WTC11 (cell line): Measurements from ENCODE around the gene PHLDA3. TPM values are rescaled to one million over a fixed set of nuclear protein-coding genes. Genes with fewer than 3 reads are reported as not detected.

Experiments
- ATAC-seq: fragments of 200-7000 bp; cut with Tn5 transposase; 2 replicates; pipeline ENCODE4 v1.10.0; 2021; ENCODE audit warnings: mild to moderate bottlenecking, moderate library complexity
- CTCF ChIA-PET: fragments of 300-600 bp; sonication (Branson Sonifier 250); formaldehyde crosslinking; loops from one replicate; lab custom pipeline; 2021; ENCODE audit warnings: antibody characterized with exemption; lab: Charles Lee
- POLR2A ChIA-PET: fragments of 350-600 bp; sonication (Branson Sonifier 250); formaldehyde crosslinking; loops from one replicate; lab custom pipeline; 2021; ENCODE audit warnings: antibody characterized with exemption; lab: Charles Lee
- DNase-seq: peaks from one replicate; pipeline ENCODE4 v3.0.0; 2021; ENCODE audit warnings: low spot score
- H3K27ac Mint-ChIP-seq: 2 replicates; pipeline ENCODE4 v1.8.0; 2021; ENCODE audit warnings: mixed read lengths
- H3K27me3 Mint-ChIP-seq: 2 replicates; pipeline ENCODE4 v1.8.0; 2021; ENCODE audit warnings: low read depth, mild to moderate bottlenecking, moderate library complexity, mixed read lengths
- H3K36me3 Mint-ChIP-seq: 2 replicates; pipeline ENCODE4 v1.8.0; 2021; ENCODE audit warnings: mixed read lengths
- H3K4me1 Mint-ChIP-seq: 2 replicates; pipeline ENCODE4 v1.8.0; 2022; ENCODE audit warnings: mixed read lengths
- H3K4me3 Mint-ChIP-seq: 2 replicates; pipeline ENCODE4 v1.8.0; 2021; ENCODE audit warnings: mild to moderate bottlenecking, moderate library complexity, mixed read lengths
- H3K9me3 Mint-ChIP-seq: 2 replicates; pipeline ENCODE4 v1.8.0; 2021; ENCODE audit warnings: mixed read lengths
- ATF1 ChIP-seq: sonication (generic); formaldehyde crosslinking; IDR thresholded peaks from 2 replicates; pipeline ENCODE4 v1.8.1; 2023; ENCODE audit warnings: mild to moderate bottlenecking, moderate library complexity, missing genetic modification reagents
- CDX4 ChIP-seq: fragments of 250-450 bp; sonication (Bioruptor Pico); IDR thresholded peaks from 2 replicates; pipeline ENCODE4 v1.9.0; 2021; ENCODE audit warnings: moderate library complexity, mild to moderate bottlenecking, inconsistent platforms, borderline replicate concordance
- ERG ChIP-seq: fragments of 250-450 bp; sonication (Bioruptor Pico); IDR thresholded peaks from 2 replicates; pipeline ENCODE4 v1.8.0; 2021; ENCODE audit warnings: mild to moderate bottlenecking
- GABPB1 ChIP-seq: sonication (generic); formaldehyde crosslinking; IDR thresholded peaks from 2 replicates; pipeline ENCODE4 v1.8.1; 2023; ENCODE audit warnings: mild to moderate bottlenecking, missing genetic modification reagents
- SMAD4 ChIP-seq: sonication (generic); formaldehyde crosslinking; IDR thresholded peaks from 2 replicates; pipeline ENCODE4 v1.8.0; 2022; ENCODE audit warnings: mild to moderate bottlenecking, missing genetic modification reagents
- ZMAT4 ChIP-seq: fragments of 250-450 bp; sonication (Bioruptor Pico); IDR thresholded peaks from 2 replicates; pipeline ENCODE4 v1.9.0; 2021; ENCODE audit warnings: mild to moderate bottlenecking
- total RNA-seq: library from RNA; stranded (reverse); gene quantifications from 3 replicates; pipeline ENCODE4 v1.2.3, GENCODE V29; 2021
- TF ChIP-seq, protein P1 (sequence below): fragments of 250-450 bp; sonication (Bioruptor Pico); IDR thresholded peaks from 2 replicates; pipeline ENCODE4 v1.9.0; 2021; ENCODE audit warnings: mild to moderate bottlenecking, borderline replicate concordance
- TF ChIP-seq, protein P2 (sequence below): sonication (generic); formaldehyde crosslinking; conservative IDR thresholded peaks from 2 replicates; pipeline ENCODE4 v1.8.1; 2022; ENCODE audit warnings: mild to moderate bottlenecking, missing genetic modification reagents
- TF ChIP-seq, protein P3 (sequence below): sonication (generic); formaldehyde crosslinking; IDR thresholded peaks from 2 replicates; pipeline ENCODE4 v1.8.0; 2023; ENCODE audit warnings: missing genetic modification reagents, mild to moderate bottlenecking, borderline replicate concordance
- TF ChIP-seq, protein P4 (sequence below): sonication (generic); formaldehyde crosslinking; IDR thresholded peaks from 2 replicates; pipeline ENCODE4 v1.8.0; 2022; ENCODE audit warnings: missing genetic modification reagents
- TF ChIP-seq, protein P5 (sequence below): fragments of 250-450 bp; sonication (Bioruptor Pico); IDR thresholded peaks from 2 replicates; pipeline ENCODE4 v2.1.2; 2022; ENCODE audit warnings: mild to moderate bottlenecking, moderate library complexity
- TF ChIP-seq, protein P6 (sequence below): sonication (generic); formaldehyde crosslinking; conservative IDR thresholded peaks from 2 replicates; pipeline ENCODE4 v1.8.1; 2023; ENCODE audit warnings: mild to moderate bottlenecking, low read depth, missing genetic modification reagents, moderate library complexity
- TF ChIP-seq, protein P7 (sequence below): sonication (generic); formaldehyde crosslinking; IDR thresholded peaks from 2 replicates; pipeline ENCODE4 v1.8.0; 2023; ENCODE audit warnings: missing genetic modification reagents

PHLDA3 gene
- total RNA-seq, 1 experiment from 2014 or later = 95.1 TPM

- TF ChIP-seq, protein P1, sequence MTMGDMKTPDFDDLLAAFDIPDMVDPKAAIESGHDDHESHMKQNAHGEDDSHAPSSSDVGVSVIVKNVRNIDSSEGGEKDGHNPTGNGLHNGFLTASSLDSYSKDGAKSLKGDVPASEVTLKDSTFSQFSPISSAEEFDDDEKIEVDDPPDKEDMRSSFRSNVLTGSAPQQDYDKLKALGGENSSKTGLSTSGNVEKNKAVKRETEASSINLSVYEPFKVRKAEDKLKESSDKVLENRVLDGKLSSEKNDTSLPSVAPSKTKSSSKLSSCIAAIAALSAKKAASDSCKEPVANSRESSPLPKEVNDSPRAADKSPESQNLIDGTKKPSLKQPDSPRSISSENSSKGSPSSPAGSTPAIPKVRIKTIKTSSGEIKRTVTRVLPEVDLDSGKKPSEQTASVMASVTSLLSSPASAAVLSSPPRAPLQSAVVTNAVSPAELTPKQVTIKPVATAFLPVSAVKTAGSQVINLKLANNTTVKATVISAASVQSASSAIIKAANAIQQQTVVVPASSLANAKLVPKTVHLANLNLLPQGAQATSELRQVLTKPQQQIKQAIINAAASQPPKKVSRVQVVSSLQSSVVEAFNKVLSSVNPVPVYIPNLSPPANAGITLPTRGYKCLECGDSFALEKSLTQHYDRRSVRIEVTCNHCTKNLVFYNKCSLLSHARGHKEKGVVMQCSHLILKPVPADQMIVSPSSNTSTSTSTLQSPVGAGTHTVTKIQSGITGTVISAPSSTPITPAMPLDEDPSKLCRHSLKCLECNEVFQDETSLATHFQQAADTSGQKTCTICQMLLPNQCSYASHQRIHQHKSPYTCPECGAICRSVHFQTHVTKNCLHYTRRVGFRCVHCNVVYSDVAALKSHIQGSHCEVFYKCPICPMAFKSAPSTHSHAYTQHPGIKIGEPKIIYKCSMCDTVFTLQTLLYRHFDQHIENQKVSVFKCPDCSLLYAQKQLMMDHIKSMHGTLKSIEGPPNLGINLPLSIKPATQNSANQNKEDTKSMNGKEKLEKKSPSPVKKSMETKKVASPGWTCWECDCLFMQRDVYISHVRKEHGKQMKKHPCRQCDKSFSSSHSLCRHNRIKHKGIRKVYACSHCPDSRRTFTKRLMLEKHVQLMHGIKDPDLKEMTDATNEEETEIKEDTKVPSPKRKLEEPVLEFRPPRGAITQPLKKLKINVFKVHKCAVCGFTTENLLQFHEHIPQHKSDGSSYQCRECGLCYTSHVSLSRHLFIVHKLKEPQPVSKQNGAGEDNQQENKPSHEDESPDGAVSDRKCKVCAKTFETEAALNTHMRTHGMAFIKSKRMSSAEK (CRISPR knock-in tag) = no peak
- no peak for TF ChIP-seq ATF1 (CRISPR knock-in tag)
- TF ChIP-seq, protein P2, sequence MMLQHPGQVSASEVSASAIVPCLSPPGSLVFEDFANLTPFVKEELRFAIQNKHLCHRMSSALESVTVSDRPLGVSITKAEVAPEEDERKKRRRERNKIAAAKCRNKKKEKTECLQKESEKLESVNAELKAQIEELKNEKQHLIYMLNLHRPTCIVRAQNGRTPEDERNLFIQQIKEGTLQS (CRISPR knock-in tag) = no peak
- TF ChIP-seq, protein P3, sequence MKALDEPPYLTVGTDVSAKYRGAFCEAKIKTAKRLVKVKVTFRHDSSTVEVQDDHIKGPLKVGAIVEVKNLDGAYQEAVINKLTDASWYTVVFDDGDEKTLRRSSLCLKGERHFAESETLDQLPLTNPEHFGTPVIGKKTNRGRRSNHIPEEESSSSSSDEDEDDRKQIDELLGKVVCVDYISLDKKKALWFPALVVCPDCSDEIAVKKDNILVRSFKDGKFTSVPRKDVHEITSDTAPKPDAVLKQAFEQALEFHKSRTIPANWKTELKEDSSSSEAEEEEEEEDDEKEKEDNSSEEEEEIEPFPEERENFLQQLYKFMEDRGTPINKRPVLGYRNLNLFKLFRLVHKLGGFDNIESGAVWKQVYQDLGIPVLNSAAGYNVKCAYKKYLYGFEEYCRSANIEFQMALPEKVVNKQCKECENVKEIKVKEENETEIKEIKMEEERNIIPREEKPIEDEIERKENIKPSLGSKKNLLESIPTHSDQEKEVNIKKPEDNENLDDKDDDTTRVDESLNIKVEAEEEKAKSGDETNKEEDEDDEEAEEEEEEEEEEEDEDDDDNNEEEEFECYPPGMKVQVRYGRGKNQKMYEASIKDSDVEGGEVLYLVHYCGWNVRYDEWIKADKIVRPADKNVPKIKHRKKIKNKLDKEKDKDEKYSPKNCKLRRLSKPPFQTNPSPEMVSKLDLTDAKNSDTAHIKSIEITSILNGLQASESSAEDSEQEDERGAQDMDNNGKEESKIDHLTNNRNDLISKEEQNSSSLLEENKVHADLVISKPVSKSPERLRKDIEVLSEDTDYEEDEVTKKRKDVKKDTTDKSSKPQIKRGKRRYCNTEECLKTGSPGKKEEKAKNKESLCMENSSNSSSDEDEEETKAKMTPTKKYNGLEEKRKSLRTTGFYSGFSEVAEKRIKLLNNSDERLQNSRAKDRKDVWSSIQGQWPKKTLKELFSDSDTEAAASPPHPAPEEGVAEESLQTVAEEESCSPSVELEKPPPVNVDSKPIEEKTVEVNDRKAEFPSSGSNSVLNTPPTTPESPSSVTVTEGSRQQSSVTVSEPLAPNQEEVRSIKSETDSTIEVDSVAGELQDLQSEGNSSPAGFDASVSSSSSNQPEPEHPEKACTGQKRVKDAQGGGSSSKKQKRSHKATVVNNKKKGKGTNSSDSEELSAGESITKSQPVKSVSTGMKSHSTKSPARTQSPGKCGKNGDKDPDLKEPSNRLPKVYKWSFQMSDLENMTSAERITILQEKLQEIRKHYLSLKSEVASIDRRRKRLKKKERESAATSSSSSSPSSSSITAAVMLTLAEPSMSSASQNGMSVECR (CRISPR knock-in tag) = no peak
Observed at GRCh38 chr1:201483373-201483949, 14.5 kb upstream of the PHLDA3 start (continued).

DNA sequence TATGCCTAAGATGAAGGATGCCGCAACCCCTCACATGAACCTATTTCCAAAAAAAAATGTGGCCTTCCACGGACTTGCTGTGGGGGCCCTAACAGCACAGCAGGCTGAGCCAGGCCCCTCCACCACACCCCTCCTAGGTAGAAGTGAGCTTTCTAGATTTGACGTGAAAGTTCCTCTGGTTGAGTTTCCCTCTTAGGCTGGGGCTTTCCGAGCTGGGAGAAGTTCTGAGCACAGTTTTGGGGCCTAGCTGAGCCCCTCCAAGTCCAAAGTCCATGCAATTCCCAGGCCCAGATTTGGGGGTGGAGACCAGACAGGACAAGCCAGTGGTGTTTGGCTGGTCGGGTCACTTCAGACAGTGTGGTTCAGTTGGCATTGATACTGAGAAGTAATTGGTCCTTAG lies 13.8 kb upstream of the PHLDA3 start:
- CTCF ChIA-PET = interaction anchor here (1.1 to 7.1 kb wide), 31 partner anchors 10 to 395 kb away, joined by 3 to 390 read pairs (median 16); partner anchors contain the start of genes CSRP1, NAV1 and PHLDA3
- no peak for DNase-seq
- Mint-ChIP-seq H3K36me3 (no peaks in the 10 kb centered on the region), H3K4me3 (no peak overlapping the region), H3K27ac (no peak overlapping the region), H3K9me3 (no peaks in the 10 kb centered on the region), H3K27me3 (peaks cover 4% of the 10 kb centered on the region), H3K4me1 (peaks cover 24% of the 10 kb centered on the region)
- ATAC-seq = no peak
- POLR2A ChIA-PET = interaction anchor here (0.6 to 3.4 kb wide), 4 partner anchors 20 to 260 kb away, joined by 3 to 36 read pairs (median 16); partner anchors contain the start of gene CSRP1
- TF ChIP-seq CDX4 (no peak), SMAD4 (CRISPR knock-in tag) (no peak), ERG (CRISPR knock-in tag) (no peak), GABPB1 (CRISPR knock-in tag) (no peak), ZMAT4 (no peak)
- TF ChIP-seq, protein P4, sequence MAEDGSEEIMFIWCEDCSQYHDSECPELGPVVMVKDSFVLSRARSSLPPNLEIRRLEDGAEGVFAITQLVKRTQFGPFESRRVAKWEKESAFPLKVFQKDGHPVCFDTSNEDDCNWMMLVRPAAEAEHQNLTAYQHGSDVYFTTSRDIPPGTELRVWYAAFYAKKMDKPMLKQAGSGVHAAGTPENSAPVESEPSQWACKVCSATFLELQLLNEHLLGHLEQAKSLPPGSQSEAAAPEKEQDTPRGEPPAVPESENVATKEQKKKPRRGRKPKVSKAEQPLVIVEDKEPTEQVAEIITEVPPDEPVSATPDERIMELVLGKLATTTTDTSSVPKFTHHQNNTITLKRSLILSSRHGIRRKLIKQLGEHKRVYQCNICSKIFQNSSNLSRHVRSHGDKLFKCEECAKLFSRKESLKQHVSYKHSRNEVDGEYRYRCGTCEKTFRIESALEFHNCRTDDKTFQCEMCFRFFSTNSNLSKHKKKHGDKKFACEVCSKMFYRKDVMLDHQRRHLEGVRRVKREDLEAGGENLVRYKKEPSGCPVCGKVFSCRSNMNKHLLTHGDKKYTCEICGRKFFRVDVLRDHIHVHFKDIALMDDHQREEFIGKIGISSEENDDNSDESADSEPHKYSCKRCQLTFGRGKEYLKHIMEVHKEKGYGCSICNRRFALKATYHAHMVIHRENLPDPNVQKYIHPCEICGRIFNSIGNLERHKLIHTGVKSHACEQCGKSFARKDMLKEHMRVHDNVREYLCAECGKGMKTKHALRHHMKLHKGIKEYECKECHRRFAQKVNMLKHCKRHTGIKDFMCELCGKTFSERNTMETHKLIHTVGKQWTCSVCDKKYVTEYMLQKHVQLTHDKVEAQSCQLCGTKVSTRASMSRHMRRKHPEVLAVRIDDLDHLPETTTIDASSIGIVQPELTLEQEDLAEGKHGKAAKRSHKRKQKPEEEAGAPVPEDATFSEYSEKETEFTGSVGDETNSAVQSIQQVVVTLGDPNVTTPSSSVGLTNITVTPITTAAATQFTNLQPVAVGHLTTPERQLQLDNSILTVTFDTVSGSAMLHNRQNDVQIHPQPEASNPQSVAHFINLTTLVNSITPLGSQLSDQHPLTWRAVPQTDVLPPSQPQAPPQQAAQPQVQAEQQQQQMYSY = no peak
- TF ChIP-seq, protein P5, sequence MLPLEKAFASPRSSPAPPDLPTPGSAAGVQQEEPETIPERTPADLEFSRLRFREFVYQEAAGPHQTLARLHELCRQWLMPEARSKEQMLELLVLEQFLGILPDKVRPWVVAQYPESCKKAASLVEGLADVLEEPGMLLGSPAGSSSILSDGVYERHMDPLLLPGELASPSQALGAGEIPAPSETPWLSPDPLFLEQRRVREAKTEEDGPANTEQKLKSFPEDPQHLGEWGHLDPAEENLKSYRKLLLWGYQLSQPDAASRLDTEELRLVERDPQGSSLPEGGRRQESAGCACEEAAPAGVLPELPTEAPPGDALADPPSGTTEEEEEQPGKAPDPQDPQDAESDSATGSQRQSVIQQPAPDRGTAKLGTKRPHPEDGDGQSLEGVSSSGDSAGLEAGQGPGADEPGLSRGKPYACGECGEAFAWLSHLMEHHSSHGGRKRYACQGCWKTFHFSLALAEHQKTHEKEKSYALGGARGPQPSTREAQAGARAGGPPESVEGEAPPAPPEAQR (CRISPR knock-in tag) = no peak
- TF ChIP-seq, protein P6, sequence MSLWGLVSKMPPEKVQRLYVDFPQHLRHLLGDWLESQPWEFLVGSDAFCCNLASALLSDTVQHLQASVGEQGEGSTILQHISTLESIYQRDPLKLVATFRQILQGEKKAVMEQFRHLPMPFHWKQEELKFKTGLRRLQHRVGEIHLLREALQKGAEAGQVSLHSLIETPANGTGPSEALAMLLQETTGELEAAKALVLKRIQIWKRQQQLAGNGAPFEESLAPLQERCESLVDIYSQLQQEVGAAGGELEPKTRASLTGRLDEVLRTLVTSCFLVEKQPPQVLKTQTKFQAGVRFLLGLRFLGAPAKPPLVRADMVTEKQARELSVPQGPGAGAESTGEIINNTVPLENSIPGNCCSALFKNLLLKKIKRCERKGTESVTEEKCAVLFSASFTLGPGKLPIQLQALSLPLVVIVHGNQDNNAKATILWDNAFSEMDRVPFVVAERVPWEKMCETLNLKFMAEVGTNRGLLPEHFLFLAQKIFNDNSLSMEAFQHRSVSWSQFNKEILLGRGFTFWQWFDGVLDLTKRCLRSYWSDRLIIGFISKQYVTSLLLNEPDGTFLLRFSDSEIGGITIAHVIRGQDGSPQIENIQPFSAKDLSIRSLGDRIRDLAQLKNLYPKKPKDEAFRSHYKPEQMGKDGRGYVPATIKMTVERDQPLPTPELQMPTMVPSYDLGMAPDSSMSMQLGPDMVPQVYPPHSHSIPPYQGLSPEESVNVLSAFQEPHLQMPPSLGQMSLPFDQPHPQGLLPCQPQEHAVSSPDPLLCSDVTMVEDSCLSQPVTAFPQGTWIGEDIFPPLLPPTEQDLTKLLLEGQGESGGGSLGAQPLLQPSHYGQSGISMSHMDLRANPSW = no peak
- TF ChIP-seq, protein P7, sequence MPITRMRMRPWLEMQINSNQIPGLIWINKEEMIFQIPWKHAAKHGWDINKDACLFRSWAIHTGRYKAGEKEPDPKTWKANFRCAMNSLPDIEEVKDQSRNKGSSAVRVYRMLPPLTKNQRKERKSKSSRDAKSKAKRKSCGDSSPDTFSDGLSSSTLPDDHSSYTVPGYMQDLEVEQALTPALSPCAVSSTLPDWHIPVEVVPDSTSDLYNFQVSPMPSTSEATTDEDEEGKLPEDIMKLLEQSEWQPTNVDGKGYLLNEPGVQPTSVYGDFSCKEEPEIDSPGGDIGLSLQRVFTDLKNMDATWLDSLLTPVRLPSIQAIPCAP (CRISPR knock-in tag) = no peak
